ENCODE results near the gene PML. TPM values are rescaled to one million over a fixed set of nuclear protein-coding genes. Genes with fewer than 3 reads are reported as not detected.
"Not testable (repeated sequence)": the region's sequence is repeated elsewhere in the genome, so short reads cannot be mapped to it uniquely, and the experiment has no call there.

Gene PML
- total and polyA plus RNA-seq, 9 of the 15 experiments (the other 6 are each of a cell fraction or from before 2014, with no cell fraction given) = 5.0 to 50.7 (median 10.1) TPM

GRCh38 chr15:74063425-74064146 lies 69.1 kb downstream of the PML start:
- WGBS (ENCODE audit: insufficient coverage, low coverage, missing lambda C conversion rate) = 3% methylated on average over 8 of the region's 17 CpGs
- in situ Hi-C loops (cut with MboI) = loop anchor here (10.0 to 25.0 kb wide), 2 partner anchors 1241 to 1401 kb away; partner anchors contain the start of gene GOLGA6B
- FAIRE-seq; H3K36me3 ChIP-seq (ENCODE audit: control insufficient read depth, insufficient read depth, low read length); BruUV-seq (replicated peaks); CTCF ChIA-PET (ENCODE audit: low intra/inter-chr PET ratio); H3K9me3 ChIP-seq (replicated peaks; ENCODE audit: control insufficient read depth, insufficient read depth, low read depth, low read length); H3K27me3 ChIP-seq (ENCODE audit: control insufficient read depth in 2 of 2, insufficient read depth in 2 of 2, low read length in 2 of 2); H3K27ac ChIP-seq (ENCODE audit: extremely low read depth, low read depth, low read length); H3K79me2 ChIP-seq (ENCODE audit: control insufficient read depth, insufficient read depth, low read length); H3K9ac ChIP-seq (ENCODE audit: insufficient read depth in 1 of 2, low read depth in 2 of 2, low read length in 2 of 2); H2AFZ ChIP-seq (ENCODE audit: low read depth, low read length); H4K20me1 ChIP-seq (replicated peaks; ENCODE audit: control insufficient read depth, insufficient read depth, low read length); H3K9me1 ChIP-seq (ENCODE audit: control insufficient read depth, insufficient read depth, low read length); DNase-seq (ENCODE audit: extremely low read depth in 1 of 4, low spot score in 3 of 4); ATAC-seq; H3K4me2 ChIP-seq (ENCODE audit: insufficient read depth, low read length); H3K4me3 ChIP-seq; H3K4me1 ChIP-seq (replicated peaks in 1 of 2; ENCODE audit: control insufficient read depth in 2 of 2, insufficient read depth in 2 of 2, low read length in 2 of 2); intact Hi-C loops (cut with micrococcal nuclease): not testable (repeated sequence)
- POLR2A ChIA-PET = interaction anchor here (0.6 kb wide), 1 partner anchor 240 kb away, joined by 3 read pairs; no protein-coding TSS in a partner anchor

GRCh38 chr15:74064183-74064582 lies 69.7 kb downstream of the PML start:
- H4K20me1 ChIP-seq (replicated peaks; ENCODE audit: control insufficient read depth, insufficient read depth, low read length); DNase-seq (ENCODE audit: extremely low read depth in 1 of 4, low spot score in 3 of 4); H3K27me3 ChIP-seq (ENCODE audit: control insufficient read depth in 2 of 2, insufficient read depth in 2 of 2, low read length in 2 of 2); BruUV-seq (replicated peaks); FAIRE-seq; H3K9me1 ChIP-seq (ENCODE audit: control insufficient read depth, insufficient read depth, low read length); H3K79me2 ChIP-seq (ENCODE audit: control insufficient read depth, insufficient read depth, low read length); H2AFZ ChIP-seq (ENCODE audit: low read depth, low read length); H3K9me3 ChIP-seq (replicated peaks; ENCODE audit: control insufficient read depth, insufficient read depth, low read depth, low read length); intact Hi-C loops (cut with micrococcal nuclease); H3K27ac ChIP-seq (ENCODE audit: extremely low read depth, low read depth, low read length); CTCF ChIA-PET (ENCODE audit: low intra/inter-chr PET ratio); H3K4me2 ChIP-seq (ENCODE audit: insufficient read depth, low read length); H3K4me1 ChIP-seq (replicated peaks in 1 of 2; ENCODE audit: control insufficient read depth in 2 of 2, insufficient read depth in 2 of 2, low read length in 2 of 2); H3K9ac ChIP-seq (ENCODE audit: insufficient read depth in 1 of 2, low read depth in 2 of 2, low read length in 2 of 2); H3K4me3 ChIP-seq; H3K36me3 ChIP-seq (ENCODE audit: control insufficient read depth, insufficient read depth, low read length); ATAC-seq: not testable (repeated sequence)
- POLR2A ChIA-PET = interaction anchor here (0.6 kb wide), 1 partner anchor 240 kb away, joined by 3 read pairs; no protein-coding TSS in a partner anchor
- in situ Hi-C loops (cut with MboI) = loop anchor here (10.0 to 25.0 kb wide), 2 partner anchors 1241 to 1402 kb away; partner anchors contain the start of gene GOLGA6B
- WGBS (ENCODE audit: insufficient coverage, low coverage, missing lambda C conversion rate) = 0% methylated on average over 3 of the region's 3 CpGs

- not testable (repeated sequence) for H3K4me3 ChIP-seq
Measured at GRCh38 chr15:74064822-74065221, 70.3 kb downstream of the PML start.

More at GRCh38 chr15:74064822-74065221, 70.3 kb downstream of the PML start:
- POLR2A ChIA-PET; H3K27ac ChIP-seq (ENCODE audit: extremely low read depth, low read depth, low read length); H3K4me2 ChIP-seq (ENCODE audit: insufficient read depth, low read length); FAIRE-seq; H3K27me3 ChIP-seq (ENCODE audit: control insufficient read depth in 2 of 2, insufficient read depth in 2 of 2, low read length in 2 of 2); BruUV-seq (replicated peaks); ATAC-seq; H3K9ac ChIP-seq (ENCODE audit: insufficient read depth in 1 of 2, low read depth in 2 of 2, low read length in 2 of 2); H3K79me2 ChIP-seq (ENCODE audit: control insufficient read depth, insufficient read depth, low read length); DNase-seq (ENCODE audit: extremely low read depth in 1 of 4, low spot score in 3 of 4); H3K4me1 ChIP-seq (replicated peaks in 1 of 2; ENCODE audit: control insufficient read depth in 2 of 2, insufficient read depth in 2 of 2, low read length in 2 of 2); intact Hi-C loops (cut with micrococcal nuclease); H3K9me1 ChIP-seq (ENCODE audit: control insufficient read depth, insufficient read depth, low read length); H3K36me3 ChIP-seq (ENCODE audit: control insufficient read depth, insufficient read depth, low read length); H4K20me1 ChIP-seq (replicated peaks; ENCODE audit: control insufficient read depth, insufficient read depth, low read length); H2AFZ ChIP-seq (ENCODE audit: low read depth, low read length); H3K9me3 ChIP-seq (replicated peaks; ENCODE audit: control insufficient read depth, insufficient read depth, low read depth, low read length): not testable (repeated sequence)
- WGBS (ENCODE audit: insufficient coverage, low coverage, missing lambda C conversion rate) = 9% methylated on average over 3 of the region's 8 CpGs
- in situ Hi-C loops (cut with MboI) = loop anchor here (10.0 to 25.0 kb wide), 2 partner anchors 1240 to 1403 kb away; partner anchors contain the start of gene GOLGA6B
- CTCF ChIA-PET (ENCODE audit: low intra/inter-chr PET ratio) = interaction anchor here (0.9 kb wide), 1 partner anchor 92 kb away, joined by 3 read pairs; no protein-coding TSS in a partner anchor

All from K562 (cell line).